Stimulated activated CD4-positive, alpha-beta T cell treated with anti-CD3 and anti-CD28 coated beads, Interleukin-1b, Interleukin-23, amount 100 ng/mL, for 24 hours (primary cell): ENCODE measurements around the gene SLC16A3.

Source experiments
- DNase-seq, 4 experiments: peaks; one replicate each; pipeline ENCODE4 v3.0.0-alpha.2; 2020; ENCODE audit warnings: low read depth in 4 of 4, low spot score in 1 of 4

SLC16A3 gene

DNA sequence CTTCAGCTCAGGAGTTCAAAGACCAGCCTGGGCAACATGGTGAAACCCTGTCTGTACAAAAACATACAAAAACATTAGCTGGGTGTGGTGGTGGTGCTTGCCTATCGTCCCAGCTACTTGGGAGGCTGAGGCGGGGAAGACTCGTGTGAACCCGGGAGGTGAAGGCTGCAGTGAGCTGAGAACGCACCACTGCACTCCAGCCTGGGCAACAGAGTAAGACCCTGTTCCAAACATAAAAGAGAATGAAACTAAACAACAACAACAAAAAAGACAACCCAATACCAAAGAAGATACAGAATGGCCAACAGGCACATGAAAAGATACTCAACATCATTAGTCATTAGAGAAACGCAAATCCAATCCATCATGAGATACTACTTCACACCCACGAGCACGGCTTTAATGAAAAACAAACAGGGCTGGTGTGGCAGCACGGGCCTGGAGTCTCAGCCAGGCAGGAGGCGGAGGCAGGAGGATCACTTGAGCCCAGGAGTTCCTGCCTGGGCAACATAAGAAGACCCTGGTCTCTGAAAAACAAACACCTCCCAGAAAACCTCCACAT lies 7.4 kb upstream of the SLC16A3 start:
- DNase-seq: no peak

GRCh38 chr17:82222816-82223215 lies 6.0 kb upstream of the SLC16A3 start:
- no peak for DNase-seq

DNA sequence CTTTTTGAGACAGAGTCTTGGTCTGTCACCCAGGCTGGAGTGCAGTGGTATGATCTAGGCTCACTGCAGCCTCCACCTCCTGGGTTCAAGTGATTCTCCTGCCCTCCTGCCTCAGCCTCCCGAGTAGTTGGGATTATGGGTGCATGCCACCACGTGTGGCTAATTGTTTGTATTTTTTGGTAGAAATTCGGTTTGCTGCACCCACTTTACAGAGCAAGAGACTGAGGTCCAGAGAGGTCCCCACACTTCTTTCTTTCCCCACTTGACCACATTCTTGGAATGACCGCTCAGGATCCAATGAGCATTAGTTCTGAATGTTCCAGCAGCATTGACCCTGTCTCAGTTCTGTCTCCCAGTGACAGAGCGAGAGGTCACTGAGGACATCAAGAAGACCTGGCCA lies 5.3 kb upstream of the SLC16A3 start:
- no peak for DNase-seq

GRCh38 chr17:82224666-82225065 lies 4.2 kb upstream of the SLC16A3 start:
- no peak for DNase-seq

GRCh38 chr17:82225368-82226029 lies 3.3 kb upstream of the SLC16A3 start:
- no peak for DNase-seq

DNA sequence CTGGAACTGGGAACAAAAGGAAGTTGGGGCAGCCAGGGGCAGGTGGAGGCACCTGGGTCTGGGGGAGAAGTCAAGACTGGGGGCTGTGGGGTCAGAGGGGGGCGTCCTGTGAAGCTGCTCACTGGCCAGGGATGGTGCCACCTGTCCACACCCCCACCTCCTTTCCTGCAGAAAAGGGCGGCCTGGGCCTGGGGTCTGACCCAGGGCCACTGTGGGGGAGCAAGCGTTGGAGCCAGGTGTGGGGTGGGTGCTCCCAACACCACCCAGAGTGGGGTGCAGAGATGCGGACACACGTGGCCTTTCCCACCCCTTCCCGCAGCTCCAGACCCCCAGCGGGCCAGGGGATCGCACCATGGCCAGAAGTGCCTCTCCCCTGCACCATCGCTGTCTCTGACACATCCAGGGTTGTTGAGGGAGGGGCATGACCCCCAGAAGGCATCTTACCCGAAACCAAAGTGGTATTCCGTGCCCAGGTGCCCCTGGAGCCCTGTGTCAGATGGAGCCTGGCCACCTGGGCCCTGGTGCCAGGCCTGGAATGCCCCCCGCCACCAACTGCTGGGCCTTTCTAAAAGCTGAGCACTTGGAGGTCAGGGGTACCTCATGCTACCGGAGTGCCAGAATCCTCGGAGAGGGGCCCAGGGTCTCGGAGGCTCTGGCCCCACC lies 2.6 kb upstream of the SLC16A3 start:
- no peak for DNase-seq

- no peak for DNase-seq
Observed at GRCh38 chr17:82226809-82227628, 1.8 kb upstream of the SLC16A3 start.

- no peak for DNase-seq
Observed at GRCh38 chr17:82227629-82228277, 1.1 kb upstream of the SLC16A3 start.

- DNase-seq: peak in 1 of 4 experiments; percentile 52
Observed at GRCh38 chr17:82228278-82228841, 482 bp upstream of the SLC16A3 start.

DNA sequence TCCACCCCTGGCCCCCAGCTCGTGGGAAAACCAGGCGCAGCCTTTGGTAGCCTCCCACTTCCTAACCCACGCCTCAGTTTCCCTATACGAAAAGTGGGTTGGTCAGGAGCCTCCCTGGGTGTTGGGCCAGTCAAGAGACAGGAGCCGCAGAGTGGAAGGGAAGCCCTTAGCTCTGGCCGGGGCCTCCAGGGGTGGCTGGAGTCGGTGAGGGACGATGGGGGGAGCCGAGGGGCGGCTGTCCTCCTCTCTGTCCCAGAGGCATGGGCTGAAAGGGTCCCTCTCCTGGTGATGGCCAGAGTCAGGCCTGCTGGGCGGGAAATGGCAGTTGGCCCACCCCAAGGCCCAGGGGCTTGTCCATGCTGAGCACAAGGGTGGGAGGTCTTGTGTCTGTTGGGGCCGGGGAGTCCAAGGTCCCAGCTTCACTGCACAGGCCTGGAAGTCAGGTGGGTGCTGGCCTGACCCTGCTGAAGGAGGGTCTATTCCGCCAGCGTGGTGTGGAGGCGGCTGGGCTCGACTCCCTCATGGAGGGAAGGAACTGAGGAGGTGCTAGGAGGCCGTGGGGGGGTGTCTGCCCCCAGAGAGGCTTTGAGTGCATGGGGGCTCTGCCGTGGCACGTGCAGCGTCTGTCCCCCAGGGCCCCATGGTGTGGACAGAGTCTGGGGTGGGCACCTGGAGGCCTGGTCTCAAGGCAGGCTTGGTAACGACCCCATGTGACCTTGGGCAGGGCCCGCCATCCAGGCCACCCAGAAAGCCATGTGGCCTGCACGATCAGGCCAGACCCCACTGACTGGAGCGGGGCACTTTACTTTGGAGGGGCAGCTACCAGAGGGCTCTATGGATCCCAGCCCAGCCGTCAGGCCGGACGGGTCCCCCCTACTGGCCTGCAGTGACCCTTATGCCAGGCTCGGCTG lies 1.1 kb downstream of the SLC16A3 start:
- no peak for DNase-seq

DNA sequence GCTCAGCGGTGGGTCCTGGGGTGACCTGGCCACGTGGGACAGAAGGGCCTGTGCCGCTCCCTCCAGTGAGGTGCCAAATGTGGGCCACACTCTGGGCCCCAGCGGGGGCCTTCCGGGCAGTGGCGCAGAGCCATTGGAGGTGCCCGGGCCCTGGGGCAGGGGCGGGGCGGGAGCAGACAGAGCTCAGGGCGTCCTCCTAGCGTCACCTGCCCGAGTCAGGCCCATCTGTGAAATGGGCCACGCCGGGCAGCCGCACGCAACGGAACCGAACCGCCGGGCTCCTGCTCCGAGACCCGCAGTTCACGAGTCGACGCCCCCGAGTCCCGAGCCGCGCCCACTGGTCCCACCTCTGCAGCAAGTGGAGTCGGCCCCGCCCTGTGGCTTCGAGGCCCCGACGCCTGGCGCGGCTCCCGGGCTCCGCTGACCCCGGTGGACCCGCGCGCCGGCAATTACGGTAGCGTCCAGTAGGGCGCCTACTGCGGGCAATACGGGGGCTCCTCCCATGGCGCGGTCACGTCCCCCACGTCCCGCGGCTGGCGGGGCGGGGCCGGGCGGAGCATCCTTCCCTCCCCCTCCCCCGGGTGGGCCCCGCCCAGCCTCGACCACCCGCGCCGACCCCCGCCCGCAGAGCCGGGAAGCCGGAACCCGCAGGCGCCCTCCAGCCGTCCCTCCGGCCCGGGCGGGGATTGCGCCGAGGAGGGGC lies 1.9 kb downstream of the SLC16A3 start:
- peak in 1 of 4 experiments; percentile 59 for DNase-seq

DNA sequence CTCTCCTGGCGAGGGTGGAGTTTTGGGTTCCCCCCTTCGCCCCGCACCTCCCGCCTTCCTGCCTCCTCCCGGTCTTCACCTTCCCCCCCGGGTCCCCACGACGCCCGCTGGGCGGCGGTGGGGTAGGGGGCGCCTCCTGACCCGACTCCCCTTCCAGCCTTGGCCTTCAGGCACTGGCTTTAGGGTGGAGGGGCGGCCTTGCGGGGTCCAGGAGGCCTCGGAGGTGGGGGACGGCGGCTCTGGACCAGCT lies 2.4 kb downstream of the SLC16A3 start:
- DNase-seq: no peak

DNA sequence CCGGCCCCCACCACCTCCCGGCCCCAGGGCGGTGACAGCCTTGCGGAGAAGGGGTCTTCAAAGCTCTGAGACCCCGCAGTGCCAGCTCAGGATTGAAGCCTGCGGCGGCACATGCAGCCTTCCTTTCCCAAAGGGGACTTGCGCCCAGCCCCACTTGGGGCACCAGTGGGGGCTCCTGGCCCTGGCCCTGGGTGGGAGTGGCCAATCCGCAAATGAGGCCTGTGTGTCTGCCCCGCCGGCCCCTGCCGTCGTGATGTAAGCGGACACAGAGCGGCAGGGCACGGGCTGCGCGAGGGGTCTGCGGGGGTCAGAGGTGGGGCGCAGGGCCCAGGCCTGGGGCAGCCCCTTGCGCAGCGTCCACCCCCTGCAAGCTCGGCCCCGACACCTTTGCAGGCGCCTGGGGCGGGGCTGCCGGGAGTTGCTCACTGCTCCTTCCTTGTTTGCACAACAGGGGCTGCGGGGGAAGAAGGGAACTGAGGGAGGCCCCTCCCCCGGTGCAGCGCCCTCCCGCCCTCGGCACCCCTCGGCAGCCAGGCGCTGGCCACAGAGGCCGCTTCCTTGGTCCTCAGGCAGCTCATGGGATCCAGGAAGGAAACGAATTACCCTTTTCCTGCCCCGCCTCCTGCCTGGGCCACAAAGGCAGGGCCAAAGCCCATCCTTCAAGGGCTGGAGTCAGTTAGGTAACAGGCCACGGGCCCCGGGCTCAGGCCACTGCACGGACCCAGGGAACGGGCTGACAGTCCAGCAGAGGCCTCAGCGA lies 2.9 kb downstream of the SLC16A3 start:
- no peak for DNase-seq

DNA sequence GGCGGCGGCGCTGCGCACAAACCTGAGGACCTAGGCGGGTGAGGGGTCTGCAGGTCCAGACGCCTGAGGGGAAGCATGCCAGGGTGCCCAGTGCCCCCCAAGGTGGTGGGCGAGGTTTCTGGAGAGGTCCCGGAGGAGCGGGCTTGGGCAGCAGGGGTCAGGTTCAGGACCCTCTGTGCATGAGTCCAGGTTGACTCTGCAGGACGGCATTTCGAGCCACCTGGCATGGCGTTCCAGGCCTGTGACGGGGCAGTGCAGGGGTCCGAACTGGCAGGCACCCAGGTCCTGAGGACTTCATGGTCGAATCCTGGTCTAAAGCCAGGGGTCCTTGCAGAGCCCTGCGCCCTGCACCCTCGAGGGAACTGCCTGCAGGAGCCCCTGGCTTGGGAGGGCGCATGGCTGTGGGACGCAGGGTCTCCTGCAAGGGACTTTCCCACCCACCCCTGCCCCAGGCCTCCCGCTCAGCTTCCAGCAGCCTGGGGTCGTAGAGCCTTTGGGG lies 3.5 kb downstream of the SLC16A3 start:
- DNase-seq: no peak

DNA sequence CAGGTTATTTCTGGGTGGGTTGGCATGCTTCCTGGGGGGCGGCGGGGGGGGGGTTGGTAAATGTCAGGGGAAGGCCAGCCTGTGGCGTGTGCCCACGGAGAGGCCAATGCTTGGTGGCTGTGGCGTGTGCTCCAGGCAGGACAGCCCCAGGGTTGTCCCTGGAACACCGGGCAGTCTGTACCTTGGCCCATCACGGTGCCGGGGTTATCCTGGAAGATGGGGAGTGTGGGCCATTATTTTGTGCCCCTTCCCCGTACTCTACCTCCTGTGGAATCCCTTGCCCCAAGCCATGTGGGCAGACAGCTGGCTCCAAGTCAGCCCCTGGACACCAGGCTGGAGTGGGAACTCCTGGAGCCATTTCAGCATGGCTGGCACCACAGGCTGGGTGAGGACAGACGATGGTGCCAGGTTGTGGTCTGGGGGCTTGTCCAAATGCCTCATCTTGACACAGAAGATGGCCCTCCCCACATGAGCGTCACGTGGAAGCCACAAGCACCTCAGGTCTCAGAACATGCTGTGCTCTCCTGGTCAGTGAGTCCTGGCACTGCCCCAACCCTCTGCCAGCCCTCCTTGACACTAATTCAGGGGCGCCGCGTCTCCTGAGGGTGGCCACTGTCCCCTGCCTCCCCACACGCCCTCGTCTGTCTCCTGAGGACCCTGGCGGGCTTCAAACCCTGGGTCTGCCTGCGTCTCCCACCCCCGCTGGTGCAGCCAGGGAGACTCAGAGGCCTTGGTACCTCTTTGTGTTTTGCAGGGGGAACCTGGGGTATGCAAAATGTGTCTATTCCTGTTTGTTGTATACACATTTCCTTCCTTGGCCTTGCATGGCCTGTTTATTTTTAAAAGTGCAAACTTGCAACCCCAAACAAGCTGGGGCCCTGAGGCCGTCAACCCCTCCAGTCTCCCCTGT lies 4.3 kb downstream of the SLC16A3 start:
- DNase-seq: no peak

GRCh38 chr17:82234211-82235055 lies 5.6 kb downstream of the SLC16A3 start:
- DNase-seq: no peak
